ENCODE measurements around the gene TSEN2.

DNA sequence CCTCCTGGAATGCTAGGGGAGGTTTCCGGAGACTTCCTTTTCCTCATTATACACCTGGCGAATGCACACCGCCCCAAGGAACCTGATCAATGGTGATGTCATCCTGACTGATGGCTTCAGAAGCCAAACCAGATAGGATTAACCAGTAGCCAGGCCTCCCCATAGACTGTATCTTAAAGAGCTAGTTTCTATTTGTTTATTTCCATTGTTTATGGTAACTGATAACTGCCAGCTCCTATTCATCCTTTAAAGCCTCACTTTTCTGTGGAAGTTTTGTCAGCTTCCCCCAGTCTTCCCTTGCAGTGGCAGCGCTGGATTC is 61.2 kb downstream of the TSEN2 start, which contains the start of gene MKRN2OS:
- TF ChIP-seq, protein P1, sequence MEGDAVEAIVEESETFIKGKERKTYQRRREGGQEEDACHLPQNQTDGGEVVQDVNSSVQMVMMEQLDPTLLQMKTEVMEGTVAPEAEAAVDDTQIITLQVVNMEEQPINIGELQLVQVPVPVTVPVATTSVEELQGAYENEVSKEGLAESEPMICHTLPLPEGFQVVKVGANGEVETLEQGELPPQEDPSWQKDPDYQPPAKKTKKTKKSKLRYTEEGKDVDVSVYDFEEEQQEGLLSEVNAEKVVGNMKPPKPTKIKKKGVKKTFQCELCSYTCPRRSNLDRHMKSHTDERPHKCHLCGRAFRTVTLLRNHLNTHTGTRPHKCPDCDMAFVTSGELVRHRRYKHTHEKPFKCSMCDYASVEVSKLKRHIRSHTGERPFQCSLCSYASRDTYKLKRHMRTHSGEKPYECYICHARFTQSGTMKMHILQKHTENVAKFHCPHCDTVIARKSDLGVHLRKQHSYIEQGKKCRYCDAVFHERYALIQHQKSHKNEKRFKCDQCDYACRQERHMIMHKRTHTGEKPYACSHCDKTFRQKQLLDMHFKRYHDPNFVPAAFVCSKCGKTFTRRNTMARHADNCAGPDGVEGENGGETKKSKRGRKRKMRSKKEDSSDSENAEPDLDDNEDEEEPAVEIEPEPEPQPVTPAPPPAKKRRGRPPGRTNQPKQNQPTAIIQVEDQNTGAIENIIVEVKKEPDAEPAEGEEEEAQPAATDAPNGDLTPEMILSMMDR (IDR thresholded peaks at IDR 0.05), result no peak
- TF ChIP-seq POLR2AphosphoS5 (IDR thresholded peaks at IDR 0.05) (peak in 2 of 3 donors; percentile 58 to 77), POLR2A (IDR thresholded peaks at IDR 0.05) (no peak), EP300 (IDR thresholded peaks at IDR 0.05) (no peak)

Data from stomach (tissue), 4 donors.